ENCODE results near the gene ADA. TPM values are rescaled to one million over a fixed set of nuclear protein-coding genes. Genes with fewer than 3 reads are reported as not detected.

Gene ADA
- total RNA-seq, 2 experiments from 2014 or later: 67.0 to 142 TPM

- intact Hi-C loops (cut with micrococcal nuclease; ENCODE audit: unreplicated experiment): loop anchor here (1.0 to 10.0 kb wide), 2 partner anchors 60 to 377 kb away; partner anchors contain the start of genes STK4 and TOMM34
- POLR2A ChIA-PET: interaction anchor here (0.6 to 3.6 kb wide), 18 partner anchors 7 to 380 kb away, joined by 3 to 33 read pairs (median 4); partner anchors contain the start of gene TTPAL
- H2AFZ ChIP-seq (ENCODE audit: low read length): peak overlapping the region; percentile 33; the same call in 1 of the 2 replicates
- H3K79me2 ChIP-seq (ENCODE audit: insufficient read depth, low read depth, low read length): peaks cover 74% of the 10 kb centered on the region
- peak; percentile 69 for DNase-seq (ENCODE audit: low spot score)
- peak overlapping the region; percentile 89 for H3K4me2 ChIP-seq (ENCODE audit: low read length)
- peak overlapping the region; percentile 63 for H3K4me3 ChIP-seq (ENCODE audit: low read depth, low read length, poor library complexity, severe bottlenecking)
- H3K9me2 ChIP-seq (ENCODE audit: insufficient read depth, low read length): no peaks in the 10 kb centered on the region
- H4K20me1 ChIP-seq (ENCODE audit: insufficient read depth, low read length): no peaks in the 10 kb centered on the region
- BruUV-seq (replicated peaks): no TSS peak
- H3K4me1 ChIP-seq (ENCODE audit: insufficient read depth, low read length, poor library complexity, severe bottlenecking): peaks cover 91% of the 10 kb centered on the region
- peak overlapping the region; percentile 98 for H3K27ac ChIP-seq (ENCODE audit: low read depth, low read length, poor library complexity, severe bottlenecking)
- CTCF ChIA-PET (ENCODE audit: unreplicated experiment): interaction anchor here (0.6 to 2.8 kb wide), 6 partner anchors 11 to 161 kb away, joined by 3 to 13 read pairs (median 4); no protein-coding TSS in a partner anchor
- no peak for TF ChIP-seq CTCF (conservative IDR thresholded peaks at IDR 0.05; ENCODE audit: low read length)
- no peak for TF ChIP-seq EZH2phosphoT487 (IDR thresholded peaks at IDR 0.05; ENCODE audit: borderline replicate concordance, low read depth, low read length)
- peaks cover 39% of the 10 kb centered on the region for H3K36me3 ChIP-seq (ENCODE audit: insufficient read depth, low read length)
- peaks cover 8% of the 10 kb centered on the region for H3K9me3 ChIP-seq (ENCODE audit: low read length)
Measured at GRCh38 chr20:44587035-44587980, 64.2 kb downstream of the ADA start.

- BruUV-seq (replicated peaks): TSS peak; percentile 34
- no peaks in the 10 kb centered on the region for H4K20me1 ChIP-seq (ENCODE audit: insufficient read depth, low read length)
- ChIA-PET POLR2A (interaction anchor here (0.6 to 3.6 kb wide), 23 partner anchors 7 to 381 kb away, joined by 3 to 33 read pairs (median 4); partner anchors contain the start of gene TTPAL), CTCF (ENCODE audit: unreplicated experiment) (interaction anchor here (0.6 to 2.8 kb wide), 5 partner anchors 10 to 65 kb away, joined by 3 to 13 read pairs (median 4); no protein-coding TSS in a partner anchor)
- H3K4me3 ChIP-seq (ENCODE audit: low read depth, low read length, poor library complexity, severe bottlenecking): peak overlapping the region; percentile 72
- no peak overlapping the region for H2AFZ ChIP-seq (ENCODE audit: low read length)
- peaks cover 31% of the 10 kb centered on the region for H3K36me3 ChIP-seq (ENCODE audit: insufficient read depth, low read length)
- H3K79me2 ChIP-seq (ENCODE audit: insufficient read depth, low read depth, low read length): peaks cover 82% of the 10 kb centered on the region
- peak overlapping the region; percentile 98 for H3K27ac ChIP-seq (ENCODE audit: low read depth, low read length, poor library complexity, severe bottlenecking)
- peaks cover 92% of the 10 kb centered on the region for H3K4me1 ChIP-seq (ENCODE audit: insufficient read depth, low read length, poor library complexity, severe bottlenecking)
- intact Hi-C loops (cut with micrococcal nuclease; ENCODE audit: unreplicated experiment): loop anchor here (10.0 kb wide), 1 partner anchor 378 kb away; the partner anchor contains the start of genes STK4 and TOMM34
- peaks cover 8% of the 10 kb centered on the region for H3K9me3 ChIP-seq (ENCODE audit: low read length)
- no peak for TF ChIP-seq EZH2phosphoT487 (IDR thresholded peaks at IDR 0.05; ENCODE audit: borderline replicate concordance, low read depth, low read length)
- no peak for TF ChIP-seq CTCF (conservative IDR thresholded peaks at IDR 0.05; ENCODE audit: low read length)
- H3K4me2 ChIP-seq (ENCODE audit: low read length): peak overlapping the region; percentile 89
- peak; percentile 99 for DNase-seq (ENCODE audit: low spot score)
- H3K9me2 ChIP-seq (ENCODE audit: insufficient read depth, low read length): no peaks in the 10 kb centered on the region
Measured at GRCh38 chr20:44586289-44586911, 65.1 kb downstream of the ADA start.

All from OCI-LY7 (cell line).